CD14-positive monocyte (primary cell): Measurements from ENCODE around the gene RTN4R. TPM values are rescaled to one million over a fixed set of nuclear protein-coding genes. Genes with fewer than 3 reads are reported as not detected.
"Not testable (repeated sequence)": the region's sequence is repeated elsewhere in the genome, so short reads cannot be mapped to it uniquely, and the experiment has no call there.

ENCODE experiments used
- DNase-seq, 3 donors: peaks; one replicate each; pipeline ENCODE4 v3.0.0-alpha.2; 2011 to 2022
- H2AFZ ChIP-seq: 2 replicates; pipeline ENCODE4 v1.6.0; 2012; ENCODE audit warnings: mild to moderate bottlenecking, low read depth, low read length, inconsistent platforms; ENCODE audit not compliant: insufficient read depth, poor library complexity, severe bottlenecking
- H3K27ac ChIP-seq, 2 donors: 1 replicate in 1 of 2; 2 replicates in 1 of 2; pipeline ENCODE4 v1.5.1; 2012 to 2013; ENCODE audit warnings: low read length in 2 of 2, control low read depth in 1 of 2, inconsistent platforms in 1 of 2, low read depth in 1 of 2, mild to moderate bottlenecking in 1 of 2
- H3K27me3 ChIP-seq, 2 donors: one replicate each; pipeline versions ENCODE4 v1.6.0 to v1.6.1; 2011 to 2013; ENCODE audit warnings: low read length in 2 of 2; ENCODE audit not compliant: control insufficient read depth in 2 of 2, insufficient read depth in 2 of 2
- H3K36me3 ChIP-seq, 2 donors: replicated peaks in 1 of 2; 1 replicate in 1 of 2; 2 replicates in 1 of 2; pipeline versions ENCODE4 v1.5.1 to v1.6.1; 2012 to 2013; ENCODE audit warnings: low read length in 2 of 2, control low read depth in 1 of 2, inconsistent platforms in 1 of 2, mild to moderate bottlenecking in 1 of 2; ENCODE audit not compliant: insufficient read depth in 2 of 2, control insufficient read depth in 1 of 2
- H3K4me1 ChIP-seq, 2 donors: 1 replicate in 1 of 2; 2 replicates in 1 of 2; pipeline versions ENCODE4 v1.5.1 to v1.6.1; 2012 to 2013; ENCODE audit warnings: low read length in 2 of 2, control low read depth in 1 of 2, inconsistent platforms in 1 of 2, mild to moderate bottlenecking in 1 of 2, moderate library complexity in 1 of 2; ENCODE audit not compliant: insufficient read depth in 2 of 2, control insufficient read depth in 1 of 2
- H3K4me2 ChIP-seq: replicated peaks from 2 replicates; pipeline ENCODE3; 2012; ENCODE audit warnings: low read length, moderate library complexity, mild to moderate bottlenecking; ENCODE audit not compliant: poor library complexity, severe bottlenecking; ENCODE audit errors: extremely low read depth
- H3K4me3 ChIP-seq, 3 experiments: fragments of 200-600 bp in 1 of 3; sonication (generic) in 1 of 3; replicated peaks in 1 of 3; 1 replicate in 2 of 3; 2 replicates in 1 of 3; pipeline ENCODE4 v1.5.1; 2011 to 2013; ENCODE audit warnings: low read length in 3 of 3, mild to moderate bottlenecking in 3 of 3, control low read depth in 2 of 3, low read depth in 2 of 3, inconsistent platforms in 1 of 3, moderate library complexity in 1 of 3
- H3K79me2 ChIP-seq: 2 replicates; pipeline ENCODE4 v1.6.0; 2012; ENCODE audit warnings: mild to moderate bottlenecking, control low read depth, inconsistent platforms, low read length, moderate library complexity; ENCODE audit not compliant: insufficient read depth
- H3K9ac ChIP-seq: 2 replicates; pipeline ENCODE4 v1.6.0; 2017; ENCODE audit warnings: low read length, mild to moderate bottlenecking; ENCODE audit not compliant: insufficient read depth, poor library complexity, severe bottlenecking
- H3K9me3 ChIP-seq, 2 donors: replicated peaks in 1 of 2; 1 replicate in 1 of 2; 2 replicates in 1 of 2; pipeline versions ENCODE4 v1.5.1 to v1.6.1; 2012 to 2013; ENCODE audit warnings: low read length in 2 of 2, control low read depth in 1 of 2; ENCODE audit not compliant: control insufficient read depth in 1 of 2, insufficient read depth in 1 of 2
- H4K20me1 ChIP-seq: 2 replicates; pipeline ENCODE4 v1.6.0; 2012; ENCODE audit warnings: mild to moderate bottlenecking, low read length, control low read depth, moderate library complexity; ENCODE audit not compliant: insufficient read depth
- H3K27ac Mint-ChIP-seq, 7 donors: one replicate each; pipeline ENCODE4 v1.8.0; 2020; ENCODE audit warnings: mild to moderate bottlenecking in 7 of 7, mixed read lengths in 7 of 7, moderate library complexity in 6 of 7, inconsistent platforms in 2 of 7
- H3K27me3 Mint-ChIP-seq, 3 donors: one replicate each; pipeline ENCODE4 v1.8.0; 2021 to 2022; ENCODE audit warnings: low read depth in 3 of 3, mild to moderate bottlenecking in 3 of 3, mixed read lengths in 3 of 3, moderate library complexity in 3 of 3, inconsistent platforms in 1 of 3
- H3K36me3 Mint-ChIP-seq, 2 donors: one replicate each; pipeline ENCODE4 v1.8.0; 2020; ENCODE audit warnings: mixed read lengths in 2 of 2, inconsistent platforms in 1 of 2, mild to moderate bottlenecking in 1 of 2
- H3K4me1 Mint-ChIP-seq: one replicate; pipeline ENCODE4 v1.8.0; 2020; ENCODE audit warnings: mild to moderate bottlenecking, mixed read lengths
- H3K4me3 Mint-ChIP-seq, 2 donors: one replicate each; pipeline ENCODE4 v1.8.0; 2020; ENCODE audit warnings: mild to moderate bottlenecking in 2 of 2, mixed read lengths in 2 of 2, moderate library complexity in 1 of 2
- H3K9me3 Mint-ChIP-seq, 7 donors: one replicate each; pipeline ENCODE4 v1.8.0; 2020 to 2022; ENCODE audit warnings: mixed read lengths in 7 of 7, mild to moderate bottlenecking in 6 of 7, moderate library complexity in 6 of 7, inconsistent platforms in 2 of 7
- CTCF ChIP-seq: fragments of 200-600 bp; IDR thresholded peaks from one replicate; pipeline ENCODE4 v1.8.0; 2022; ENCODE audit warnings: antibody characterized with exemption, mild to moderate bottlenecking
- WGBS: methylation state at CpG from one replicate; pipeline ENCODE4 v1.1.5; 2013; ENCODE audit warnings: missing lambda C conversion rate; ENCODE audit not compliant: insufficient coverage; 5-methylcytosine and 5-hydroxymethylcytosine counted together
- intact Hi-C, 2 donors: fragments of 100-400 bp; cut with micrococcal nuclease; formaldehyde crosslinking; loops; one replicate each; pipeline versions ENCODE4 v1.15.0 to v1.15.1; 2023
- polyA plus RNA-seq, 3 donors: library from polyadenylated mRNA; depleted of rRNA in 1 of 3; unstranded in 2 of 3; stranded (reverse) in 1 of 3; fragments of 300-500 nt in 2 of 3; fragments of >200 nt in 1 of 3; fragmentation: Illumina TruSeq in 2 of 3; gene quantifications; 1 replicate in 2 of 3; 2 replicates in 1 of 3; pipeline ENCODE4 v1.2.3, GENCODE V29; 2012 to 2021

RTN4R gene
- polyA plus RNA-seq, 3 donors, result not detected

GRCh38 chr22:20265772-20266666 lies 2.1 kb downstream of the RTN4R start:
- H3K4me3 Mint-ChIP-seq, H3K4me1 Mint-ChIP-seq, H3K27ac Mint-ChIP-seq, H3K4me1 ChIP-seq, H4K20me1 ChIP-seq, H3K36me3 Mint-ChIP-seq, H3K9me3 Mint-ChIP-seq, H3K9ac ChIP-seq, H3K4me3 ChIP-seq, H3K79me2 ChIP-seq, H3K27ac ChIP-seq, H3K9me3 ChIP-seq, H3K36me3 ChIP-seq, H2AFZ ChIP-seq, H3K4me2 ChIP-seq, DNase-seq: not testable (repeated sequence)
- H3K27me3 ChIP-seq, result peaks cover 0 to 11% of the 10 kb centered on the region in 2 donors
- intact Hi-C loops, result loop anchor here (5.0 kb wide), 1 partner anchor 109 kb away; no protein-coding TSS in a partner anchor
- WGBS, result 90% methylated on average over 2 of the region's 15 CpGs
- H3K27me3 Mint-ChIP-seq, result peaks cover 5 to 23% (median 7%) of the 10 kb centered on the region in 3 donors

- peaks cover 0 to 11% of the 10 kb centered on the region in 2 donors for H3K27me3 ChIP-seq
- H3K79me2 ChIP-seq, result no peaks in the 10 kb centered on the region
- intact Hi-C loops, result loop anchor here (5.0 kb wide), 1 partner anchor 108 kb away; no protein-coding TSS in a partner anchor
- no peaks in the 10 kb centered on the region for H3K9me3 ChIP-seq
- no peak for DNase-seq
- Mint-ChIP-seq H3K9me3 (no peaks in the 10 kb centered on the region), H3K27me3 (peaks cover 5 to 22% (median 7%) of the 10 kb centered on the region in 3 donors), H3K4me1 (peaks cover 5% of the 10 kb centered on the region), H3K36me3 (no peaks in the 10 kb centered on the region), H3K27ac (no peak overlapping the region), H3K4me3 (no peak overlapping the region)
- no peaks in the 10 kb centered on the region for H4K20me1 ChIP-seq
- 95% methylated on average over 16 of the region's 21 CpGs for WGBS
- H3K27ac ChIP-seq, result no peak overlapping the region
- TF ChIP-seq CTCF, result no peak
- no peak overlapping the region for H2AFZ ChIP-seq
- H3K9ac ChIP-seq, result no peak overlapping the region
- H3K4me2 ChIP-seq, result no peak overlapping the region
- H3K4me3 ChIP-seq, result no peak overlapping the region
- no peaks in the 10 kb centered on the region for H3K36me3 ChIP-seq
- H3K4me1 ChIP-seq, result peaks cover 4 to 8% of the 10 kb centered on the region in 2 donors
These were observed 3.3 kb downstream of the RTN4R start for GRCh38 chr22:20264614-20265452.

GRCh38 chr22:20263404-20264281 lies 4.5 kb downstream of the RTN4R start:
- H2AFZ ChIP-seq, H3K4me3 ChIP-seq, H3K4me1 Mint-ChIP-seq, H3K79me2 ChIP-seq, H3K4me2 ChIP-seq, H3K27ac Mint-ChIP-seq, intact Hi-C loops, H4K20me1 ChIP-seq, H3K9ac ChIP-seq, H3K4me1 ChIP-seq, DNase-seq, H3K9me3 Mint-ChIP-seq, H3K27ac ChIP-seq, H3K36me3 Mint-ChIP-seq, H3K9me3 ChIP-seq, H3K36me3 ChIP-seq: not testable (repeated sequence)
- Mint-ChIP-seq H3K27me3 (peaks cover 5 to 18% (median 5%) of the 10 kb centered on the region in 3 donors), H3K4me3 (peak overlapping the region in 1 of 2 donors; percentile 27)
- peaks cover 0 to 11% of the 10 kb centered on the region in 2 donors for H3K27me3 ChIP-seq
- WGBS, result 98% methylated on average over 8 of the region's 17 CpGs
